ENCODE data around the gene OR6B2. TPM values are rescaled to one million over a fixed set of nuclear protein-coding genes. Genes with fewer than 3 reads are reported as not detected.
"Not testable (repeated sequence)": the region's sequence is repeated elsewhere in the genome, so short reads cannot be mapped to it uniquely, and the experiment has no call there.

OR6B2 gene
- total and polyA plus RNA-seq, 8 donors, result not detected

DNA sequence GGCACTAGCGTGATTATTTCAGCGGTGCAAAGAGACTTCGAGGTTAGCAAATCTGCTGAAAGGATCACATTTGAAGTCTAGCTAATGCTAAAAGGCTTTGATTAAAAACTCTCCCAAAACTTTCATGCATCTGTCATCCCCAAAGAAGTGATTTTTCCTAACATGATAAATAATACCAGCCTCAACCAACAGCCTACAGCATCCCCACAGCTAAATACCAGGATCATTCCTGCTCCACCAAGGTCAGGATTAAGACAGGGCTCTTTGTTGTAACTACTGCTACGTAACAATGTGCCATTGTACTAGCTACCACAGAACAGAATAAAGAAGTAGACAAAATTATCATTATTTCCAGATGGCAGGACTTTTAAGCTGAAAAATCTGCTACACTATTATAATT lies 21.5 kb upstream of the OR6B2 start:
- intact Hi-C loops (cut with DNase I), result no loop called here
- Histone ChIP-seq H3K4me1 (no peaks in the 10 kb centered on the region), H3K27me3 (peaks cover 0 to 9% (median 0%) of the 10 kb centered on the region in 4 donors), H3K4me3 (no peak overlapping the region), H3K9me3 (no peaks in the 10 kb centered on the region), H3K36me3 (no peaks in the 10 kb centered on the region), H3K27ac (no peak overlapping the region)
- no peak for TF ChIP-seq CTCF (IDR thresholded peaks at IDR 0.05)
- DNase-seq (no peak), FAIRE-seq (no peak), ATAC-seq (peak in 1 of 4 donors; percentile 52)
- 27 to 37% methylated on average over 4 of the region's 4 CpGs for WGBS, 2 donors

- H3K9me3 ChIP-seq, result no peaks in the 10 kb centered on the region
- H3K4me1 ChIP-seq, result no peaks in the 10 kb centered on the region
- FAIRE-seq (no peak), ATAC-seq (no peak), DNase-seq (no peak)
- TF ChIP-seq CTCF (IDR thresholded peaks at IDR 0.05), result no peak
- peaks cover 0 to 4% (median 0%) of the 10 kb centered on the region in 4 donors for H3K27me3 ChIP-seq
- H3K4me3 ChIP-seq, result no peak overlapping the region
- no peak overlapping the region for H3K27ac ChIP-seq
- 62 to 72% methylated on average over 12 of the region's 12 CpGs for WGBS, 2 donors
- H3K36me3 ChIP-seq, result no peaks in the 10 kb centered on the region
- intact Hi-C loops (cut with DNase I), result no loop called here
These were observed 20.0 kb upstream of the OR6B2 start for GRCh38 chr2:240050278-240050677.

DNA sequence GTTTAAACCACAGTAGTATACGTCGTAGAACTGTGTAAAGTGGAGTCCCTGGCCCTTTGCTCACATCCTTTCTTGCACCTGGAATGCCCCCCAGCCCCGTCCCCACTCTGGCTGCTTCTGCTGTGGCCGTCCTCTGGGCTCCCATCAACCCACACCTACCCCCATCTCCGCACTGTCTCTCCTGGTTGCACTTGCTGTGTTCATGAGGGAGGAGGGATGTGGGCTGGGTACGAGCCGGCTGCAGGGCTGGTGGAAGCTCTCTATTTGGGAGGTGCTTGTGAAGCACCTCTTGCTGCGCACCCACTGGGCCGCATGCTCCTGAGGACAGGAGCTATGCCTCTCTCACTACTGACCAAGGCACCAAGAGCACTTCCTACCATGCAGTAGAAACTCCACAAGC lies 18.0 kb upstream of the OR6B2 start:
- no peak overlapping the region for H3K4me3 ChIP-seq
- FAIRE-seq (no peak), DNase-seq (no peak), ATAC-seq (no peak)
- H3K36me3 ChIP-seq, result no peaks in the 10 kb centered on the region
- H3K27ac ChIP-seq, result no peak overlapping the region
- intact Hi-C loops (cut with DNase I), result no loop called here
- H3K4me1 ChIP-seq, result no peaks in the 10 kb centered on the region
- H3K27me3 ChIP-seq, result no peaks in the 10 kb centered on the region
- WGBS, 2 donors, result 52 to 72% methylated on average over 9 of the region's 9 CpGs
- no peak for TF ChIP-seq CTCF (IDR thresholded peaks at IDR 0.05)
- H3K9me3 ChIP-seq, result no peaks in the 10 kb centered on the region

DNA sequence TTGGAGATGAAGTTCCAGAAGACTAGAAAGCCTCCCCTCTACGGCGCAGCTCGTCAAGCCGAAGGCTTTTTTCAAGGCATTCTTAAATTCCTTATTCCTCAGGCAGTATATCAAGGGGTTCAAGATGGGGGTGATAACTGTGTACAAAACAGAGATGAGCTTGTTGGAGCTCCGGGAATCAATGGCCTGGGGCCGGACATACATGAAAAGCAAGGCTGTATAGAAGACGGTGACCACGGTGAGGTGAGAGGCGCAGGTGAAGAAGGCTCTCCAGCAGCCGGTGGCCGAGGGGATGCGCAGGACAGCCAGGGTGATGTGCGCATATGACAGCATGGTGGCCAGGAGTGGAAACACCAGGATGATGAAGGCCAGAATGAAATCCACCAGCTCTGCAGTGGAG lies 14.9 kb upstream of the OR6B2 start:
- intact Hi-C loops (cut with DNase I), result no loop called here
- no peak for TF ChIP-seq CTCF (IDR thresholded peaks at IDR 0.05)
- H3K27ac ChIP-seq, result no peak overlapping the region
- H3K4me1 ChIP-seq, result no peaks in the 10 kb centered on the region
- no peaks in the 10 kb centered on the region for H3K36me3 ChIP-seq
- ATAC-seq (no peak), DNase-seq (no peak), FAIRE-seq (no peak)
- WGBS, 2 donors, result 70 to 87% methylated on average over 13 of the region's 13 CpGs
- H3K9me3 ChIP-seq, result no peaks in the 10 kb centered on the region
- H3K4me3 ChIP-seq, result no peak overlapping the region
- H3K27me3 ChIP-seq, result peaks cover 0 to 2% (median 0%) of the 10 kb centered on the region in 4 donors

DNA sequence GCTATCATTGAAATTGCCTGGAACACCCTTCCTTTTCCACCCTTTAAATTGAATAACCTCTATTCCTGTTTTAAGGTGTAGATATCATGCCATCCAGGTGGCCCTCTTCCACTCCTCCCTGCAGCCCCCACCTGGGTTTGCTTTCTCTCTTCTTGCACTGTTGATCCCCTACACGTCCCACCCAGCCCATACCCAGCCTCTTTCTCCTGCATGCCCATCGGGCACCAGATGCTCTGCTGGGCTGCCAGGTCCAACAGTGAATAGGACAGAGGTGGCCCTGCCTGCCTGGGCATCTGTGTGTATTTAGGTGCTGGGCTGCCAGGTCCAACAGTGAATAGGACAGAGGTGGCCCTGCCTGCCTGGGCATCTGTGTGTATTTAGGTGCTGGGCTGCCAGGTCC lies 13.9 kb upstream of the OR6B2 start:
- H3K36me3 ChIP-seq; DNase-seq; H3K4me1 ChIP-seq; H3K4me3 ChIP-seq; ATAC-seq; intact Hi-C loops (cut with DNase I); FAIRE-seq; H3K27ac ChIP-seq; H3K9me3 ChIP-seq; H3K27me3 ChIP-seq: not testable (repeated sequence)
- WGBS, 2 donors, result 43 to 57% methylated on average over 2 of the region's 2 CpGs
